Right lobe of liver (tissue), 6 donors: ENCODE measurements around the gene PAK5. TPM values are rescaled to one million over a fixed set of nuclear protein-coding genes. Genes with fewer than 3 reads are reported as not detected.

Experiments used
- ATAC-seq, 4 donors: fragments of 200-7000 bp; cut with Tn5 transposase; one replicate each; pipeline ENCODE4 v1.9.1; 2020; ENCODE audit warnings: mild to moderate bottlenecking in 4 of 4, moderate library complexity in 4 of 4
- DNase-seq, 3 donors: peaks; one replicate each; pipeline ENCODE4 v3.0.0-alpha.2; 2020
- H3K27ac ChIP-seq, 3 donors: fragments of 200-600 bp; one replicate each; pipeline ENCODE4 v1.8.0; 2022
- H3K27me3 ChIP-seq, 2 donors: fragments of 200-600 bp; one replicate each; pipeline ENCODE4 v1.8.0; 2022
- H3K36me3 ChIP-seq, 4 donors: fragments of 200-600 bp; sonication (generic) in 1 of 4; one replicate each; pipeline versions ENCODE4 v1.5.1 to v1.8.0; 2017 to 2022; ENCODE audit warnings: control low read depth in 1 of 4
- H3K4me1 ChIP-seq, 4 donors: fragments of 200-600 bp; sonication (generic) in 1 of 4; one replicate each; pipeline versions ENCODE4 v1.5.1 to v1.8.0; 2017 to 2022; ENCODE audit warnings: control low read depth in 1 of 4
- H3K4me3 ChIP-seq, 3 donors: fragments of 200-600 bp; one replicate each; pipeline ENCODE4 v1.8.0; 2022
- H3K9me3 ChIP-seq, 4 donors: fragments of 200-600 bp; sonication (generic) in 1 of 4; one replicate each; pipeline versions ENCODE4 v1.5.1 to v1.8.0; 2017 to 2022; ENCODE audit warnings: control low read depth in 1 of 4
- POLR2A ChIP-seq: fragments of 450-650 bp; IDR thresholded peaks from one replicate; pipeline ENCODE4 v1.6.1; 2017; ENCODE audit warnings: antibody characterized with exemption, mild to moderate bottlenecking
- WGBS: methylation state at CpG from one replicate; pipeline ENCODE4 v1.1.6; 2018; ENCODE audit warnings: low coverage, low lambda C conversion rate; ENCODE audit not compliant: insufficient coverage; ENCODE audit errors: missing lambda C conversion rate; 5-methylcytosine and 5-hydroxymethylcytosine counted together
- intact Hi-C, 2 donors: fragments of 100-400 bp; cut with DNase I; formaldehyde crosslinking; loops; one replicate each; pipeline versions ENCODE4 v1.11.2 to v1.14.1; 2022
- total RNA-seq, 6 experiments: library from RNA; depleted of rRNA in 2 of 6; stranded (reverse); fragments of >200 nt in 2 of 6; fragmentation: NEBNext Ultra II Directional in 3 of 6; extraction: Animal tissue kit (Norgen Biotek cat#: 25700) in 3 of 6; gene quantifications; one replicate each; pipeline versions ENCODE4 v1.1.0 to v1.2.4, GENCODE V29; 2016 to 2023
- TF ChIP-seq, protein P1 (sequence below), 4 donors: fragments of 200-600 bp in 3 of 4; fragments of 450-650 bp in 1 of 4; IDR thresholded peaks; one replicate each; pipeline versions ENCODE4 v1.5.1 to v1.8.0; 2016 to 2022; ENCODE audit warnings: antibody characterized with exemption in 4 of 4, mild to moderate bottlenecking in 2 of 4
- donor health status: DM: no; HTN: yes; CAD: no.
- donor health status: DM: no; HTN: no; CAD: no.
- donor health status: DM: no; HTN: no; CAD: no.
- donor health status: DM: no; HTN: yes; CAD: no.
- donor health status: DM: no; HTN: yes; CAD: no.

The PAK5 gene
- total RNA-seq, 6 experiments from 2014 or later = 0.05 to 0.07 TPM; not detected in 4

DNA sequence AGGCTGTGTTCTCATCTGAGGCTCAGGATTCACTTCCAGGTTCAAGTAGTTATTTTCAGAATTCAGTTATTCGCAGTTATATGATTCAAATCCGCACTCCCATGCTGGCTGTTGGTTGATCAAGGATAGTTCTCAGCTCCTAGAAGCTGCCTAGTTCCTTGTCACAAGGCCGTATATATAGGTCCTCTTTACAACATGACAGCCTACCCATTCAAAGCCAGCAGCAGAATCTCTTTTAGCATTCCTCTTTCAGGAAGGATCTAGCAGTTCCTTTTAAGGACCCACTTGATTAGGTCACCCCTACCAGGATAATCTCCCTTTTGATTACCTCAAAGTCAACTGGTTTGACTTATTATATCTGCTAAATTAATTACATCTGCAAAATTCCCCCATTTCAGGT is 348.2 kb downstream of the PAK5 start:
- ATAC-seq (no peak), DNase-seq (no peak)
- 57% methylated on average over 2 of the region's 3 CpGs for whole genome bisulfite sequencing
- H3K9me3 ChIP-seq = no peaks in the 10 kb centered on the region
- H3K36me3 ChIP-seq = no peaks in the 10 kb centered on the region
- no peak overlapping the region for H3K27ac ChIP-seq
- no peak for TF ChIP-seq POLR2A
- TF ChIP-seq, protein P1, sequence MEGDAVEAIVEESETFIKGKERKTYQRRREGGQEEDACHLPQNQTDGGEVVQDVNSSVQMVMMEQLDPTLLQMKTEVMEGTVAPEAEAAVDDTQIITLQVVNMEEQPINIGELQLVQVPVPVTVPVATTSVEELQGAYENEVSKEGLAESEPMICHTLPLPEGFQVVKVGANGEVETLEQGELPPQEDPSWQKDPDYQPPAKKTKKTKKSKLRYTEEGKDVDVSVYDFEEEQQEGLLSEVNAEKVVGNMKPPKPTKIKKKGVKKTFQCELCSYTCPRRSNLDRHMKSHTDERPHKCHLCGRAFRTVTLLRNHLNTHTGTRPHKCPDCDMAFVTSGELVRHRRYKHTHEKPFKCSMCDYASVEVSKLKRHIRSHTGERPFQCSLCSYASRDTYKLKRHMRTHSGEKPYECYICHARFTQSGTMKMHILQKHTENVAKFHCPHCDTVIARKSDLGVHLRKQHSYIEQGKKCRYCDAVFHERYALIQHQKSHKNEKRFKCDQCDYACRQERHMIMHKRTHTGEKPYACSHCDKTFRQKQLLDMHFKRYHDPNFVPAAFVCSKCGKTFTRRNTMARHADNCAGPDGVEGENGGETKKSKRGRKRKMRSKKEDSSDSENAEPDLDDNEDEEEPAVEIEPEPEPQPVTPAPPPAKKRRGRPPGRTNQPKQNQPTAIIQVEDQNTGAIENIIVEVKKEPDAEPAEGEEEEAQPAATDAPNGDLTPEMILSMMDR (IDR thresholded peaks at IDR 0.05) = no peak
- H3K27me3 ChIP-seq = peaks cover 0 to 4% of the 10 kb centered on the region in 2 donors
- intact Hi-C loops = no loop called here
- no peaks in the 10 kb centered on the region for H3K4me1 ChIP-seq
- H3K4me3 ChIP-seq = no peak overlapping the region

DNA sequence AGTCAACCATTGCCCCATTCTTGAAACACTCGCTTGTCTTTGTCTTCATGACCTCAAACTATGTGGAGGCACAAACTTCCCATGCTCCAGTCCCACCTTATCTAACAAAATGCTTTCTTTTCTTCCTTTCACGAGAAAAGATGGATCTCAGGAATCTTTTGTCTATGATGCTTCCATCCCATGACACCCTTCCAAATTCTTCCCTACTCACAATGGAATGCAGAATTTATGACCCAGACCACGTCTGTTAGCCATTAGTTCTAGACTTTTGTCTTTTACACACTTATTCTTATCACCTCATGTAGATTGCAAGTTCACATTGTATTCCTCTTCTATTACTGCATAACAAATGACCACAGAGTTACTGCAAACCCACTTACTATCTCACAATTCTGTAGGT is 348.7 kb downstream of the PAK5 start:
- DNase-seq = no peak
- TF ChIP-seq POLR2A = no peak
- TF ChIP-seq, protein P1 (IDR thresholded peaks at IDR 0.05) = no peak
- Histone ChIP-seq H3K4me1 (no peaks in the 10 kb centered on the region), H3K27me3 (peaks cover 0 to 4% of the 10 kb centered on the region in 2 donors), H3K4me3 (no peak overlapping the region), H3K9me3 (no peaks in the 10 kb centered on the region), H3K27ac (no peak overlapping the region), H3K36me3 (no peaks in the 10 kb centered on the region)
- intact Hi-C loops = no loop called here
- WGBS = 41% methylated on average over 3 of the region's 3 CpGs
- ATAC-seq = no peak

DNA sequence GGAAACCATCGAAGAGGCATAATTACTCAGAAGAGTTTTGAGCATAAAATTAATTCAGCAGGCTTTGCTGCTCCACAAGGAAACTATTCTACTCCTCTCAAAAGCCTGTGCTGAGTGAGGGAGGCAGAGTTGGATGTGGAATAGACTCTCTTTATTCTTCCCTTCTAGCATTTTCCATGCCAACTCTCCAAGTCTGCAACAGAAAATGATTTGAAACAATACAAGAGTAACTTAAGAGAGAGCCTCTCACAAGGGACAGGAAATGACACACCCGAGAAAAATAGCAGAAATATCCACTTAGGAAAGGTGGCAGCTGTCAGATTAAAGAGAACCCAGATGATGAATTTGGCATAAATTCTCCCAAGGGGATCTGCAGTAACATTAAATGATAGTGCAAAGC is 350.8 kb downstream of the PAK5 start:
- intact Hi-C loops = no loop called here
- WGBS = 28% methylated on average over 2 of the region's 2 CpGs
- no peak overlapping the region for H3K27ac ChIP-seq
- no peak for ATAC-seq
- TF ChIP-seq, protein P1 (IDR thresholded peaks at IDR 0.05) = no peak
- no peak for TF ChIP-seq POLR2A
- no peaks in the 10 kb centered on the region for H3K36me3 ChIP-seq
- H3K4me1 ChIP-seq = no peaks in the 10 kb centered on the region
- H3K9me3 ChIP-seq = no peaks in the 10 kb centered on the region
- H3K27me3 ChIP-seq = peaks cover 0 to 4% of the 10 kb centered on the region in 2 donors
- no peak overlapping the region for H3K4me3 ChIP-seq
- DNase-seq = no peak

Other genes with a start within 250 kb of the PAK5 start
- 1 to 10 TPM; 3.9 to 9.2 (median 5.1) TPM for gene ANKEF1, start 195.9 kb upstream of the PAK5 start, total RNA-seq